Nephron progenitor cell (in vitro differentiated cells): ENCODE measurements around the gene ZBTB20.

Experiments used
- DNase-seq: peaks from one replicate; pipeline ENCODE4 v3.0.0; 2021
- H3K27ac Mint-ChIP-seq: 2 replicates; pipeline ENCODE4 v1.8.0; 2021; ENCODE audit warnings: mild to moderate bottlenecking, moderate library complexity, mixed read lengths
- H3K27me3 Mint-ChIP-seq: 2 replicates; pipeline ENCODE4 v1.8.0; 2021; ENCODE audit warnings: mild to moderate bottlenecking, low read depth, mixed read lengths; ENCODE audit not compliant: poor library complexity
- H3K36me3 Mint-ChIP-seq: 2 replicates; pipeline ENCODE4 v1.8.0; 2021; ENCODE audit warnings: low read depth, mixed read lengths
- H3K4me1 Mint-ChIP-seq: 2 replicates; pipeline ENCODE4 v1.8.0; 2021; ENCODE audit warnings: mixed read lengths
- H3K4me3 Mint-ChIP-seq: 2 replicates; pipeline ENCODE4 v1.8.0; 2021; ENCODE audit warnings: mild to moderate bottlenecking, moderate library complexity, mixed read lengths
- H3K9me3 Mint-ChIP-seq: 2 replicates; pipeline ENCODE4 v1.8.0; 2021; ENCODE audit warnings: mild to moderate bottlenecking, moderate library complexity, mixed read lengths
- CTCF ChIP-seq: fragments of 200-600 bp; sonication (generic); IDR thresholded peaks from 2 replicates; pipeline ENCODE4 v1.5.0; 2021; ENCODE audit warnings: antibody characterized with exemption

Gene ZBTB20

GRCh38 chr3:114527036-114527644, 619.9 kb downstream of the ZBTB20 start:
- Mint-ChIP-seq H3K27me3 (no peaks in the 10 kb centered on the region), H3K27ac (no peak overlapping the region), H3K4me3 (no peak overlapping the region), H3K36me3 (no peaks in the 10 kb centered on the region), H3K9me3 (no peaks in the 10 kb centered on the region), H3K4me1 (no peaks in the 10 kb centered on the region)
- peak; percentile 50 for TF ChIP-seq CTCF
- DNase-seq, result no peak

- no peak overlapping the region for H3K4me3 Mint-ChIP-seq
- no peaks in the 10 kb centered on the region for H3K36me3 Mint-ChIP-seq
- H3K27me3 Mint-ChIP-seq, result no peaks in the 10 kb centered on the region
- no peaks in the 10 kb centered on the region for H3K4me1 Mint-ChIP-seq
- no peak overlapping the region for H3K27ac Mint-ChIP-seq
- TF ChIP-seq CTCF, result no peak
- no peak for DNase-seq
- no peaks in the 10 kb centered on the region for H3K9me3 Mint-ChIP-seq
Measured at GRCh38 chr3:114525278-114525677, 621.8 kb downstream of the ZBTB20 start.

- H3K4me1 Mint-ChIP-seq, result no peaks in the 10 kb centered on the region
- no peaks in the 10 kb centered on the region for H3K36me3 Mint-ChIP-seq
- no peaks in the 10 kb centered on the region for H3K9me3 Mint-ChIP-seq
- TF ChIP-seq CTCF, result no peak
- no peak for DNase-seq
- no peak overlapping the region for H3K27ac Mint-ChIP-seq
- no peaks in the 10 kb centered on the region for H3K27me3 Mint-ChIP-seq
- H3K4me3 Mint-ChIP-seq, result no peak overlapping the region
Measured at GRCh38 chr3:114519415-114519814, 627.7 kb downstream of the ZBTB20 start.

- H3K27me3 Mint-ChIP-seq, result no peaks in the 10 kb centered on the region
- DNase-seq, result no peak
- no peak for TF ChIP-seq CTCF
- H3K36me3 Mint-ChIP-seq, result no peaks in the 10 kb centered on the region
- H3K4me1 Mint-ChIP-seq, result no peaks in the 10 kb centered on the region
- H3K9me3 Mint-ChIP-seq, result no peaks in the 10 kb centered on the region
- H3K4me3 Mint-ChIP-seq, result no peak overlapping the region
- no peak overlapping the region for H3K27ac Mint-ChIP-seq
Measured at GRCh38 chr3:114518206-114518808, 628.8 kb downstream of the ZBTB20 start.

- DNase-seq, result no peak
- H3K4me1 Mint-ChIP-seq, result peaks cover 13% of the 10 kb centered on the region
- no peaks in the 10 kb centered on the region for H3K27me3 Mint-ChIP-seq
- no peaks in the 10 kb centered on the region for H3K9me3 Mint-ChIP-seq
- H3K4me3 Mint-ChIP-seq, result no peak overlapping the region
- H3K36me3 Mint-ChIP-seq, result no peaks in the 10 kb centered on the region
- no peak overlapping the region for H3K27ac Mint-ChIP-seq
- no peak for TF ChIP-seq CTCF
Measured at GRCh38 chr3:114510201-114510600, 636.9 kb downstream of the ZBTB20 start.

GRCh38 chr3:114509756-114510155, 637.3 kb downstream of the ZBTB20 start:
- H3K27ac Mint-ChIP-seq, result no peak overlapping the region
- no peaks in the 10 kb centered on the region for H3K27me3 Mint-ChIP-seq
- peaks cover 13% of the 10 kb centered on the region for H3K4me1 Mint-ChIP-seq
- DNase-seq, result no peak
- H3K4me3 Mint-ChIP-seq, result no peak overlapping the region
- no peaks in the 10 kb centered on the region for H3K9me3 Mint-ChIP-seq
- TF ChIP-seq CTCF, result no peak
- H3K36me3 Mint-ChIP-seq, result no peaks in the 10 kb centered on the region
